H1 (cell line): ENCODE measurements around the gene TIFAB. TPM values are rescaled to one million over a fixed set of nuclear protein-coding genes. Genes with fewer than 3 reads are reported as not detected.

ENCODE experiments used
- CTCF ChIA-PET: fragments of 300-600 bp; sonication (Branson Sonifier 250); formaldehyde crosslinking; loops from one replicate; lab custom pipeline; 2021; ENCODE audit not compliant: partially characterized antibody; lab: Charles Lee
- POLR2A ChIA-PET: fragments of 300-600 bp; sonication (Branson Sonifier 250); formaldehyde crosslinking; loops from one replicate; lab custom pipeline; 2021; ENCODE audit warnings: inconsistent platforms; ENCODE audit not compliant: partially characterized antibody; lab: Charles Lee
- DNase-seq, 2 experiments: peaks; one replicate each; pipeline versions ENCODE4 v3.0.0 to v3.0.0-alpha.2; 2010 to 2022; ENCODE audit warnings: low spot score in 2 of 2, low read depth in 1 of 2, mixed read lengths in 1 of 2
- FAIRE-seq: peaks from 2 replicates; lab custom pipeline; 2011; peaks lifted over from hg19 to GRCh38; lab: Jason Lieb, UNC
- H2AFZ ChIP-seq: 2 replicates; pipeline ENCODE4 v1.8.1; 2012; ENCODE audit warnings: low read length, inconsistent platforms
- H2AK5ac ChIP-seq: 2 replicates; pipeline ENCODE4 v1.6.1; 2013; ENCODE audit warnings: low read depth, low read length
- H2BK120ac ChIP-seq: replicated peaks from 2 replicates; pipeline ENCODE3; 2013; ENCODE audit warnings: low read depth, low read length, inconsistent platforms
- H2BK12ac ChIP-seq: 2 replicates; pipeline ENCODE4 v1.6.1; 2013; ENCODE audit warnings: low read depth, low read length
- H2BK15ac ChIP-seq: 2 replicates; pipeline ENCODE4 v1.6.1; 2013; ENCODE audit warnings: low read length
- H2BK20ac ChIP-seq: 2 replicates; pipeline ENCODE4 v1.6.1; 2013; ENCODE audit warnings: low read length
- H2BK5ac ChIP-seq: 2 replicates; pipeline ENCODE4 v1.6.1; 2013; ENCODE audit warnings: low read depth, low read length
- H3K14ac ChIP-seq: 2 replicates; pipeline ENCODE4 v1.6.1; 2013; ENCODE audit warnings: inconsistent platforms; ENCODE audit not compliant: insufficient read length
- H3K18ac ChIP-seq: 2 replicates; pipeline ENCODE4 v1.6.1; 2013; ENCODE audit warnings: low read length; ENCODE audit errors: extremely low read depth
- H3K23ac ChIP-seq: 2 replicates; pipeline ENCODE4 v1.6.1; 2013; ENCODE audit warnings: inconsistent platforms; ENCODE audit not compliant: insufficient read length
- H3K23me2 ChIP-seq: 2 replicates; pipeline ENCODE4 v1.6.1; 2013; ENCODE audit warnings: low read depth, low read length
- H3K27ac ChIP-seq: 2 replicates; pipeline ENCODE4 v1.6.1; 2011; ENCODE audit warnings: low read depth, low read length, inconsistent platforms
- H3K27me3 ChIP-seq, 4 experiments: replicated peaks in 1 of 4; 1 replicate in 1 of 4; 2 replicates in 3 of 4; pipeline versions ENCODE4 v1.6.1 to v1.8.1; 2011 to 2013; ENCODE audit warnings: low read length in 3 of 4, mild to moderate bottlenecking in 3 of 4, inconsistent platforms in 2 of 4, mixed read lengths in 2 of 4, moderate library complexity in 1 of 4; ENCODE audit not compliant: control insufficient read depth in 3 of 4, insufficient read depth in 3 of 4; ENCODE audit errors: extremely low read depth in 1 of 4
- H3K36me3 ChIP-seq, 4 experiments: 2 replicates each; pipeline versions ENCODE4 v1.6.1 to v1.8.1; 2011 to 2013; ENCODE audit warnings: mild to moderate bottlenecking in 4 of 4, low read length in 3 of 4, moderate library complexity in 2 of 4, control low read depth in 1 of 4, inconsistent platforms in 1 of 4; ENCODE audit not compliant: insufficient read depth in 4 of 4, control insufficient read depth in 2 of 4
- H3K4ac ChIP-seq: replicated peaks from 2 replicates; pipeline ENCODE3; 2013; ENCODE audit warnings: low read length, low read depth, mixed read lengths, inconsistent platforms; ENCODE audit not compliant: insufficient read length
- H3K4me1 ChIP-seq, 4 experiments: replicated peaks in 1 of 4; 1 replicate in 1 of 4; 2 replicates in 3 of 4; pipeline versions ENCODE4 v1.6.1 to v1.8.1; 2011 to 2013; ENCODE audit warnings: low read length in 3 of 4, inconsistent platforms in 2 of 4, mixed read lengths in 1 of 4; ENCODE audit not compliant: insufficient read depth in 4 of 4, control insufficient read depth in 3 of 4
- H3K4me2 ChIP-seq, 2 experiments: 2 replicates each; pipeline versions ENCODE4 v1.6.1 to v1.8.1; 2011 to 2013; ENCODE audit warnings: low read depth in 2 of 2, low read length in 2 of 2, control low read depth in 1 of 2, inconsistent platforms in 1 of 2, mild to moderate bottlenecking in 1 of 2; ENCODE audit not compliant: insufficient read depth in 1 of 2
- H3K4me3 ChIP-seq, 4 experiments: fragments of 200-600, 300-600 bp in 1 of 4; sonication (generic), shearing (Covaris generic), sonication (Bioruptor Twin) in 1 of 4; 2 replicates each; pipeline versions ENCODE4 v1.5.1 to v1.8.1; 2011 to 2016; ENCODE audit warnings: low read length in 4 of 4, low read depth in 3 of 4, control low read depth in 2 of 4, inconsistent platforms in 2 of 4, mild to moderate bottlenecking in 2 of 4, mixed read lengths in 1 of 4, moderate library complexity in 1 of 4; ENCODE audit not compliant: insufficient read depth in 2 of 4; ENCODE audit errors: extremely low read depth in 1 of 4
- H3K56ac ChIP-seq: replicated peaks from 2 replicates; pipeline ENCODE3; 2013; ENCODE audit warnings: low read depth, mild to moderate bottlenecking, mixed read lengths, low read length, inconsistent platforms; ENCODE audit not compliant: insufficient read length
- H3K79me1 ChIP-seq: 2 replicates; pipeline ENCODE4 v1.6.1; 2013; ENCODE audit warnings: low read depth, low read length, control low read depth
- H3K79me2 ChIP-seq, 2 experiments: 2 replicates each; pipeline versions ENCODE4 v1.6.1 to v1.8.1; 2012 to 2013; ENCODE audit warnings: low read length in 2 of 2, mild to moderate bottlenecking in 2 of 2, inconsistent platforms in 1 of 2; ENCODE audit not compliant: insufficient read depth in 2 of 2, control insufficient read depth in 1 of 2
- H3K9ac ChIP-seq, 4 experiments: replicated peaks in 1 of 4; 1 replicate in 1 of 4; 2 replicates in 3 of 4; pipeline versions ENCODE4 v1.6.1 to v1.8.1; 2011 to 2013; ENCODE audit warnings: low read depth in 3 of 4, low read length in 3 of 4, control low read depth in 2 of 4, mild to moderate bottlenecking in 2 of 4, moderate library complexity in 2 of 4, inconsistent platforms in 1 of 4; ENCODE audit errors: extremely low read depth in 1 of 4
- H3K9me3 ChIP-seq, 2 experiments: 2 replicates each; pipeline versions ENCODE4 v1.6.1 to v1.8.1; 2012 to 2013; ENCODE audit warnings: mild to moderate bottlenecking in 2 of 2, moderate library complexity in 2 of 2, control low read depth in 1 of 2, inconsistent platforms in 1 of 2, low read depth in 1 of 2, low read length in 1 of 2, mixed read lengths in 1 of 2; ENCODE audit not compliant: insufficient read depth in 2 of 2
- H4K20me1 ChIP-seq, 2 experiments: replicated peaks in 1 of 2; 2 replicates each; pipeline versions ENCODE3 to v1.8.1; 2011 to 2013; ENCODE audit warnings: inconsistent platforms in 2 of 2, low read length in 2 of 2, mild to moderate bottlenecking in 1 of 2; ENCODE audit not compliant: insufficient read depth in 2 of 2, control insufficient read depth in 1 of 2
- H4K5ac ChIP-seq: 2 replicates; pipeline ENCODE4 v1.6.1; 2013; ENCODE audit warnings: low read length, low read depth, mixed read lengths, inconsistent platforms; ENCODE audit not compliant: insufficient read length
- H4K8ac ChIP-seq: 2 replicates; pipeline ENCODE4 v1.8.0; 2013; ENCODE audit warnings: mild to moderate bottlenecking, moderate library complexity, low read length, inconsistent platforms; ENCODE audit not compliant: insufficient read depth; ENCODE audit errors: extremely low read depth
- H4K91ac ChIP-seq: replicated peaks from 2 replicates; pipeline ENCODE3; 2013; ENCODE audit warnings: low read length, mixed read lengths, inconsistent platforms; ENCODE audit not compliant: insufficient read length
- JUND ChIP-seq: IDR thresholded peaks from 2 replicates; pipeline ENCODE4 v1.6.1; 2011; ENCODE audit warnings: mild to moderate bottlenecking, improper control_type of control experiment, low read length
- TAF7 ChIP-seq: optimal IDR thresholded peaks from 2 replicates; pipeline ENCODE3; 2011; ENCODE audit warnings: low read depth, mild to moderate bottlenecking, inconsistent platforms, low read length, moderate library complexity, borderline replicate concordance
- WGBS, 2 experiments: shearing (Covaris generic) in 1 of 2; methylation state at CpG; one replicate each; pipeline versions ENCODE4 v1.1.6 to v1.1.7; 2013 to 2015; ENCODE audit warnings: low lambda C conversion rate in 2 of 2, mixed read lengths in 2 of 2, inconsistent platforms in 1 of 2, low coverage in 1 of 2, missing lambda C conversion rate in 1 of 2; ENCODE audit not compliant: insufficient replicate concordance in 2 of 2, insufficient coverage in 1 of 2, insufficient read length in 1 of 2; ENCODE audit errors: extremely low coverage in 1 of 2, missing lambda C conversion rate in 1 of 2; 5-methylcytosine and 5-hydroxymethylcytosine counted together
- polyA plus RNA-seq, 7 experiments: library from polyadenylated mRNA; depleted of rRNA in 3 of 7; stranded (reverse) in 5 of 7; unstranded in 2 of 7; fragments of >200 nt in 5 of 7; fragments of 200-250 nt in 2 of 7; gene quantifications; 1 replicate in 5 of 7; 2 replicates in 1 of 7; 4 replicates in 1 of 7; pipeline versions ENCODE4 v1.2.1 to v1.2.3, GENCODE V29; 2011 to 2013; ENCODE audit warnings: missing spikeins in 2 of 7, mixed read lengths in 2 of 7
- total RNA-seq: library from RNA; stranded (reverse); fragmentation: NEBNext Ultra II Directional; extraction: Animal tissue kit (Norgen Biotek cat#: 25700); gene quantifications from 2 replicates; pipeline ENCODE4 v1.2.1, GENCODE V29; 2021
- TF ChIP-seq, protein P1 (sequence below): IDR thresholded peaks from 2 replicates; pipeline ENCODE4 v1.6.1; 2012; ENCODE audit warnings: low read length, inconsistent platforms

TIFAB gene
- total and polyA plus RNA-seq, 2 of the 8 experiments (the other 6 are each of a cell fraction or from before 2014, with no cell fraction given) = not detected

DNA sequence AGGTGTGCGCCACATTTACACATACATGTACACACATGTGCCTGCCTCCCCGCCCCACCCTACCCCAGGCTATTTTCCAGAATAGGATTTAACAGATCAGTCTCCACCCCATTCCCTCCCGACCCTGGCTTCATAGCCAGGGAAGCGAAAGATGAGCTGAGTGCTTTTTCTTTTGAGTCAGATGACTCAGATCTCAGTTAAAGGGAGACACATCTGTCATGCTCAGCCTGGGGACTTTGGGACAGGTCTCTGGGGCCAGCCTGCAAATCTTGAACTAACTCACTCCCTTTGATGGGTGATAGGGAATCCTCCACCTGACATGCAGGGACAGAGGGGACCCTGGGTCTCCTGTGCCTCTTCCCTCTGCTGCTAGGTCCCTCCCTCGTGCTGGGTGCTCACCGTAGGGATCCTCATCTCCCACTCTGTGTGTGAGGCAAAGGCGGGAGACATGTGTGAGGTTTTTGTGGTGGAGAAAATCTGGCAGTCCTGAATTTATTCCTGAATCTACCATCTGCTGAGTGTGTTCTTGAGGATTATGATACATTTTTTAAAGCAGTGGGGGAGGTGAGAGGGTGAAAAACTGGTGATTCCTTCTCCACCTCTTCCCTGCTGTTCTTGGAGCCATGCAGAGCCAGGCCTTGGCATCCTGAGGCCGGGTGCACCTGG is 46.0 kb upstream of the TIFAB start:
- no peaks in the 10 kb centered on the region for H3K23me2 ChIP-seq
- no peak overlapping the region for H2BK15ac ChIP-seq
- no peak overlapping the region for H2BK20ac ChIP-seq
- H3K56ac ChIP-seq = no peak overlapping the region
- H3K27ac ChIP-seq = no peak overlapping the region
- H3K36me3 ChIP-seq = no peaks in the 10 kb centered on the region
- H3K23ac ChIP-seq = no peak overlapping the region
- POLR2A ChIA-PET = no interaction called here
- no peaks in the 10 kb centered on the region for H3K9me3 ChIP-seq
- no peak overlapping the region for H4K8ac ChIP-seq
- no peak overlapping the region; the same call in 1 of the 2 replicates for H3K18ac ChIP-seq
- no peak overlapping the region for H2AK5ac ChIP-seq
- H3K4me3 ChIP-seq = no peak overlapping the region
- no peak overlapping the region for H4K5ac ChIP-seq
- H3K27me3 ChIP-seq = peaks cover 23 to 63% (median 45%) of the 10 kb centered on the region in 4 experiments
- H3K79me2 ChIP-seq = no peaks in the 10 kb centered on the region
- H3K14ac ChIP-seq = no peak overlapping the region
- H3K79me1 ChIP-seq = no peaks in the 10 kb centered on the region
- 0 out of 2 replicates have a peak overlapping the region, but pooled peaks have one; percentile 39 for H2BK12ac ChIP-seq
- no peak overlapping the region for H4K91ac ChIP-seq
- H2AFZ ChIP-seq = no peak overlapping the region
- H3K4me1 ChIP-seq = peaks cover 0 to 7% (median 4%) of the 10 kb centered on the region in 4 experiments; a peak in 6 of 7 replicates
- peaks cover 0 to 3% of the 10 kb centered on the region in 2 experiments for H4K20me1 ChIP-seq
- DNase-seq = no peak
- H3K9ac ChIP-seq = no peak overlapping the region
- no peak overlapping the region for H3K4ac ChIP-seq
- peak overlapping the region in 1 of 2 experiments; percentile 8; a peak in 2 of 4 replicates for H3K4me2 ChIP-seq
- no peak overlapping the region for H2BK120ac ChIP-seq
- WGBS, 2 experiments = 77% methylated on average over 6 of the region's 8 CpGs; no CpG with 5 or more reads in 1 of the 2 experiments
- H2BK5ac ChIP-seq = no peak overlapping the region
- FAIRE-seq = no peak
- CTCF ChIA-PET = interaction anchor here (0.6 to 2.7 kb wide), 8 partner anchors 12 to 347 kb away, joined by 3 to 8 read pairs (median 6); no protein-coding TSS in a partner anchor
- TF ChIP-seq JUND (no peak), TAF7 (no peak)
- TF ChIP-seq, protein P1, sequence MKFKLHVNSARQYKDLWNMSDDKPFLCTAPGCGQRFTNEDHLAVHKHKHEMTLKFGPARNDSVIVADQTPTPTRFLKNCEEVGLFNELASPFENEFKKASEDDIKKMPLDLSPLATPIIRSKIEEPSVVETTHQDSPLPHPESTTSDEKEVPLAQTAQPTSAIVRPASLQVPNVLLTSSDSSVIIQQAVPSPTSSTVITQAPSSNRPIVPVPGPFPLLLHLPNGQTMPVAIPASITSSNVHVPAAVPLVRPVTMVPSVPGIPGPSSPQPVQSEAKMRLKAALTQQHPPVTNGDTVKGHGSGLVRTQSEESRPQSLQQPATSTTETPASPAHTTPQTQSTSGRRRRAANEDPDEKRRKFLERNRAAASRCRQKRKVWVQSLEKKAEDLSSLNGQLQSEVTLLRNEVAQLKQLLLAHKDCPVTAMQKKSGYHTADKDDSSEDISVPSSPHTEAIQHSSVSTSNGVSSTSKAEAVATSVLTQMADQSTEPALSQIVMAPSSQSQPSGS = no peak
